Gastrocnemius medialis (tissue), 4 donors: ENCODE data around the gene RETREG1.

Experiments
- POLR2A ChIP-seq, 2 donors: fragments of 450-650 bp; IDR thresholded peaks; one replicate each; pipeline ENCODE4 v1.6.1; 2017; ENCODE audit warnings: antibody characterized with exemption in 2 of 2, mild to moderate bottlenecking in 2 of 2, moderate library complexity in 2 of 2
- TF ChIP-seq, protein P1 (sequence below), 5 experiments: fragments of 450-650 bp in 3 of 5; fragments of 200-600 bp in 2 of 5; sonication (generic) in 2 of 5; IDR thresholded peaks in 4 of 5; conservative IDR thresholded peaks in 1 of 5; 1 replicate in 4 of 5; 2 replicates in 1 of 5; pipeline ENCODE4 v1.5.1; 2016 to 2019; ENCODE audit warnings: antibody characterized with exemption in 5 of 5, mild to moderate bottlenecking in 3 of 5, moderate library complexity in 3 of 5

DNA sequence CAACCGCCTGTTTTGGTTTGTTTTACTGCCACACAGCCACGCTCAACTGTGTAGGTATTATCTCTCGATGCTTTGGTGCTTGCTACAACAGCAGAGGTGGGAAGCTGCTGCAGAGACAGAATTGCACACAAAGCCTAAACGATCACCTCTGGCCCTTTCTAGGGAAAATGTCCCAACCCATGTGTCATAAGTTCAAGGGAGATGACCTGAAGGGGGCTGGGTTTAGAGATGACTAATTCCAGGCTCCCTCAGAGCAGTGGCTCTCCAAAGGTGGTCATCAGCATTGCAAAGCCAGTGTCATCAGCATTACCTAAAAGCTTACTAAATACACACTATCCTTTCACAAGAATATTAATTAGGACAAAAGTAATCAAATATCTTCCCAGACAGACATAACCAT, 162.1 kb downstream of the RETREG1 start:
- no peak for TF ChIP-seq POLR2A (IDR thresholded peaks at IDR 0.05)
- TF ChIP-seq, protein P1, sequence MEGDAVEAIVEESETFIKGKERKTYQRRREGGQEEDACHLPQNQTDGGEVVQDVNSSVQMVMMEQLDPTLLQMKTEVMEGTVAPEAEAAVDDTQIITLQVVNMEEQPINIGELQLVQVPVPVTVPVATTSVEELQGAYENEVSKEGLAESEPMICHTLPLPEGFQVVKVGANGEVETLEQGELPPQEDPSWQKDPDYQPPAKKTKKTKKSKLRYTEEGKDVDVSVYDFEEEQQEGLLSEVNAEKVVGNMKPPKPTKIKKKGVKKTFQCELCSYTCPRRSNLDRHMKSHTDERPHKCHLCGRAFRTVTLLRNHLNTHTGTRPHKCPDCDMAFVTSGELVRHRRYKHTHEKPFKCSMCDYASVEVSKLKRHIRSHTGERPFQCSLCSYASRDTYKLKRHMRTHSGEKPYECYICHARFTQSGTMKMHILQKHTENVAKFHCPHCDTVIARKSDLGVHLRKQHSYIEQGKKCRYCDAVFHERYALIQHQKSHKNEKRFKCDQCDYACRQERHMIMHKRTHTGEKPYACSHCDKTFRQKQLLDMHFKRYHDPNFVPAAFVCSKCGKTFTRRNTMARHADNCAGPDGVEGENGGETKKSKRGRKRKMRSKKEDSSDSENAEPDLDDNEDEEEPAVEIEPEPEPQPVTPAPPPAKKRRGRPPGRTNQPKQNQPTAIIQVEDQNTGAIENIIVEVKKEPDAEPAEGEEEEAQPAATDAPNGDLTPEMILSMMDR (IDR thresholded peaks at IDR 0.05 in 4 of 5, conservative IDR thresholded peaks at IDR 0.05 in 1 of 5), result no peak
